ENCODE results near the gene SEL1L2.

The SEL1L2 gene

GRCh38 chr20:13929836-13930235 lies 60.6 kb downstream of the SEL1L2 start:
- DNase-seq = no peak

- no peak for DNase-seq
Observed at GRCh38 chr20:13928901-13929300, 61.5 kb downstream of the SEL1L2 start.

- no peak for DNase-seq
Observed at GRCh38 chr20:13927171-13927570, 63.2 kb downstream of the SEL1L2 start.

- DNase-seq = no peak
Observed at GRCh38 chr20:13922241-13922640, 68.2 kb downstream of the SEL1L2 start.

GRCh38 chr20:13915284-13915683 lies 75.1 kb downstream of the SEL1L2 start:
- no peak for DNase-seq

- DNase-seq = no peak
Observed at GRCh38 chr20:13913572-13913971, 76.8 kb downstream of the SEL1L2 start.

- no peak for DNase-seq
Observed at GRCh38 chr20:13913131-13913530, 77.3 kb downstream of the SEL1L2 start.

- no peak for DNase-seq
Observed at GRCh38 chr20:13910492-13910891, 79.9 kb downstream of the SEL1L2 start.

GRCh38 chr20:13909067-13909466 lies 81.3 kb downstream of the SEL1L2 start:
- no peak for DNase-seq

GRCh38 chr20:13904766-13905165 lies 85.6 kb downstream of the SEL1L2 start:
- DNase-seq = no peak

- DNase-seq = no peak
Observed at GRCh38 chr20:13900496-13900895, 89.9 kb downstream of the SEL1L2 start.

GRCh38 chr20:13898012-13898612 lies 92.3 kb downstream of the SEL1L2 start:
- no peak for DNase-seq

- no peak for DNase-seq
Observed at GRCh38 chr20:13891575-13891974, 98.8 kb downstream of the SEL1L2 start.

GRCh38 chr20:13884803-13885202 lies 105.6 kb downstream of the SEL1L2 start:
- no peak for DNase-seq

- DNase-seq = no peak
Observed at GRCh38 chr20:13883425-13883824, 107.0 kb downstream of the SEL1L2 start.

- no peak for DNase-seq
Observed at GRCh38 chr20:13878566-13878965, 111.8 kb downstream of the SEL1L2 start.

GRCh38 chr20:13877793-13878192 lies 112.6 kb downstream of the SEL1L2 start:
- no peak for DNase-seq

GRCh38 chr20:13875265-13875811 lies 115.1 kb downstream of the SEL1L2 start:
- no peak for DNase-seq

- DNase-seq = no peak
Observed at GRCh38 chr20:13874394-13875157, 115.8 kb downstream of the SEL1L2 start.

GRCh38 chr20:13873831-13874230 lies 116.6 kb downstream of the SEL1L2 start:
- DNase-seq = no peak

- DNase-seq = no peak
Observed at GRCh38 chr20:13870170-13870748, 120.2 kb downstream of the SEL1L2 start.

- no peak for DNase-seq
Observed at GRCh38 chr20:13868331-13868730, 122.1 kb downstream of the SEL1L2 start.

- DNase-seq = no peak
Observed at GRCh38 chr20:13865791-13866351, 124.5 kb downstream of the SEL1L2 start.

GRCh38 chr20:13865156-13865555 lies 125.3 kb downstream of the SEL1L2 start:
- DNase-seq = no peak

Data from GDM1 (cell line).